Pulmonary artery endothelial cell (primary cell): Measurements from ENCODE around the gene EFNA5. TPM values are rescaled to one million over a fixed set of nuclear protein-coding genes. Genes with fewer than 3 reads are reported as not detected.
"Not testable (repeated sequence)": the region's sequence is repeated elsewhere in the genome, so short reads cannot be mapped to it uniquely, and the experiment has no call there.

Experiments
- DNase-seq: peaks from one replicate; pipeline ENCODE4 v3.0.0-alpha.2; 2011; ENCODE audit warnings: low read depth, low spot score
- total RNA-seq: library from RNA; depleted of rRNA; stranded (reverse); fragments of >200 nt; gene quantifications from 2 replicates; pipeline ENCODE4 v1.2.3, GENCODE V29; 2014

EFNA5 gene
- total RNA-seq, 1 donor from 2014 or later: 15.0 TPM

DNA sequence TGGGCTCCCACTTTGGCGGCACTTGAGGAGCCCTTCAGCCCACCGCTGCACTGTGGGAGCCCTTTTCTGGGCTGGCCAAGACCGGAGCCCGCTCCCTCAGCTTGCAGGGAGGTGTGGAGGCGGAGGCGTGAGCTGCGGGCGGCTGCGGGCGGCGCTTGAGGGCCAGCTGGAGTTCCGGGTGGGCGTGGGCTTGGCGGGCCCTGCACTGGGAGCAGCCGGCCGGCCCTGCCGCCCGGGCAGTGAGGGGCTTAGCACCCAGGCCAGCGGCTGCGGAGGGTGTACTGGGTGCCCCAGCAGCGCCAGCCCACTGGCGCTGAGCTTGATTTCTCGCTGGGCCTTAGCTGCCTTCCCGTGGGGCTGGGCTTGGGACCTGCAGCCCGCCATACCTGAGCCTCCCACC is 176.6 kb downstream of the EFNA5 start:
- DNase-seq: not testable (repeated sequence)

- DNase-seq: no peak
These were observed 183.6 kb downstream of the EFNA5 start for GRCh38 chr5:107487056-107487542.

- no peak for DNase-seq
These were observed 184.2 kb downstream of the EFNA5 start for GRCh38 chr5:107486489-107486888.

GRCh38 chr5:107485184-107485583 is 185.6 kb downstream of the EFNA5 start:
- DNase-seq: no peak

- DNase-seq: no peak
These were observed 186.5 kb downstream of the EFNA5 start for GRCh38 chr5:107484281-107484680.

- DNase-seq: no peak
These were observed 187.3 kb downstream of the EFNA5 start for GRCh38 chr5:107483231-107484024.

GRCh38 chr5:107478068-107478641 is 192.6 kb downstream of the EFNA5 start:
- DNase-seq: no peak

- no peak for DNase-seq
These were observed 193.2 kb downstream of the EFNA5 start for GRCh38 chr5:107477492-107477891.

DNA sequence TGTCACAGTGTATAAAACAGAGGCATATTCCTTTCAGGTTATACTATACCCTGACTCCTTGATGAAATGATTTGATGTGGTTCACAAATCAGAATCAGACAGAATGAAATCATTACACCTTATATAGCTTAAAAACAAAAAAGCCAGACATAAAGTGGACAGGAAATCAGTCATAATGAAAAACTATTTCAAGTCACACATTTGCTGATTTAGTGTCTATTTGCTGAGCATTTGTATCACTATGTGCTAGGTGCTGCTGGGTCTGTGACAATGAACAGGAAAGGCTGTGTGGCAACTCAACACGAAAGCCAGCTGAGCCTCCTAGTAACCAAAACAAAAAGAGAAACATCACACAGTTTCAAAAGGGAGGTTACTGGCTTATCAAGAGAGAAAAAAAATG is 194.0 kb downstream of the EFNA5 start:
- peak; percentile 88 for DNase-seq

GRCh38 chr5:107474716-107475489 is 195.8 kb downstream of the EFNA5 start:
- DNase-seq: no peak

GRCh38 chr5:107474361-107474715 is 196.4 kb downstream of the EFNA5 start:
- DNase-seq: no peak

GRCh38 chr5:107472620-107473064 is 198.1 kb downstream of the EFNA5 start:
- DNase-seq: no peak

- no peak for DNase-seq
These were observed 200.5 kb downstream of the EFNA5 start for GRCh38 chr5:107470295-107470582.

GRCh38 chr5:107469485-107470294 is 201.0 kb downstream of the EFNA5 start:
- DNase-seq: peak; percentile 93

DNA sequence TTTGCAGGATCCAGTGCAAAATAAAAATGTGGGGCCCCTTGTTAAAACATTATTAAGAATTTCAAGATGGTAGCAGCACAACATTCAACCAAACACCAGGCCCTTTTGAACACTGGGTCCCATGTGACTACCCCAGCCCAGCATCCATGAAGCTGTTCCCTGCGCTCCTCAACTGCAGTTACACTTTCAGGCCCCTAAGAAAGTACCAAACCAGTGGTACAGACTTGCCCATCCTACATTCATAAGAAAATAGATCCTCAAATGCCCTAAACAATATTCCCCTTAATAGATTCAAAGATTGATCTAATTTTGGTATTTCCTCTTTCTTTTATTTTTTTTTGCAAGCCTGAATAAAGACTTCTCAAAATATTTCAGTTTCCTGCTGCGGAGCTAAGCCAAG is 201.7 kb downstream of the EFNA5 start:
- DNase-seq: no peak

DNA sequence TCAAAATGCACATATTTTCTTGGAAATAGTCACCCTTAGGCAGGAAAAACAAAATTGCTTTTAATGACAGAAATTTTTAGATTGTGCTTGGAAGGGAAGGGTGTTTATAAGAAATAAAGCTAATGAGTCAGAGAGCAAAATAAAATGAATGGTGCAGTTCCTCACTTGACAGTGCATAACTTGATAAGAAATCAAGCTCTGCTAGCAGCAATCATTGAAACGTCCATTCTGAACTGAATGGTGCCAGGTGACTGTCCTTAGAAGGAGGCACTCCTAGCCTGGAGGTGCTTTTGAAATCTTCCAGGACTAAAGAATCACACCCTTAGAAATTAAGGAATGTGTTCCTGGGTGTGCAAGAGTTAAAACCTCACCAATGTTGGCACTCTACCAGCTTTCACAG is 202.5 kb downstream of the EFNA5 start:
- DNase-seq: no peak

DNA sequence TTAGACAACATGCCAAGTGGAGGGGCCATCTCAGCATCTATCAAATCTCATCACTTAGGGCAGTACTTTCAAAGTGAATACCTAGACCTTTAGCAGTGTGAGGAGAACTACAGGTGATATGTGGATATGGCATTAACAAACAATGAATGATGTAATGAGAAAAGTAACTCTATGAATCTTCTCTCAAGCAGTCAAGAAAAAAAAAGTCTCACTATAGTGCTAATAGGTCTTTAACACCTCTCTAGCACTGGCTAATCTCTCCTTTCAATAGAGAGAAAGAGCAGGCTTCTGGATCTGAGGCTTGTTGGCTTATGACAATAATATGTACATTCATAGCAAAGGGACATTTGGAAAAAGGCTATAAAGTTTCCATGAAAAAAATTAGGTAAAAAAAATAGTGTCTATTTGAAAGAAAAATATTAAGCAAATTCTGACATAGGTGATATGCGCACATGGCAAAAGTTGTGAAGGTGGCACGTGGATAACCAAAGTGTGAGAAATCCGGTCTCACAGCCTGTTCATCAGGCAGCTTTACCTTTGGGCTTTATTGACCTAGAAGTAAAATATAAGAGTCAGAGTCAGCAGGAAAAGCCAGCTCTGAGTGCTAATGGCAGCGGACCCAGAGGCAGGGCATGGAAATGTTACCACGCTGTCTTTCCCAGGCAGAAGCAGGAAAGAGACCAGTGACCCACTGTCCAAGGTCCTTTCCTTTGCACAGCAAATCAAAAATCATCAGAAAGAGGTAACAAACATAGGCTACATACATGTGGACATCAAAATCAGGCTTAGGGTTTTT is 203.4 kb downstream of the EFNA5 start:
- peak; percentile 62 for DNase-seq

DNA sequence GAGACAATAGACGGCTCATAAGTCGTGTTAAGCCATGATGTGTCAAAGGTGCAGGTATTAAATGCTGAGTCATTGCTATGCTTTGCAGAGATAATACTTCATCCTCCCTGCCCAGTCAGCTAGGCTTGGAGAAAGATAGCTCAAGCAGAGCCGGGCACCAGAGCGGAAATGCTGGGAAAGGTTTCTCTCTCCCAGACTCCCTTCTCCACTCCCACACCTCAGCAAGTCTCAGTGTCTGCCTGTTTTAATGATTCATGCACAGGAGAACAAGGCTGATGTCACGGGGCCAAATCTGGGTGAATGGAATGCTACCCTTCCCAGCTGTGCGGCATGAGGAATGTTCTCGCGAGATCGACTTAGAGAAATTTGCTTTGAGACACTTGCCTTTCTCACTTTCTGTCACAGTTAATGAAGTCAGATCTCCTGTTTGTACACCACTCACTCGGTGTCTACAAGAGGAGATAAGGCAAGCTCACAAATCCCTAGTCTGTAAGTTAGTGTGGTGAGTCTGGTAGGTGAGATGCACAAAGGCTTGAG is 204.4 kb downstream of the EFNA5 start:
- DNase-seq: no peak

DNA sequence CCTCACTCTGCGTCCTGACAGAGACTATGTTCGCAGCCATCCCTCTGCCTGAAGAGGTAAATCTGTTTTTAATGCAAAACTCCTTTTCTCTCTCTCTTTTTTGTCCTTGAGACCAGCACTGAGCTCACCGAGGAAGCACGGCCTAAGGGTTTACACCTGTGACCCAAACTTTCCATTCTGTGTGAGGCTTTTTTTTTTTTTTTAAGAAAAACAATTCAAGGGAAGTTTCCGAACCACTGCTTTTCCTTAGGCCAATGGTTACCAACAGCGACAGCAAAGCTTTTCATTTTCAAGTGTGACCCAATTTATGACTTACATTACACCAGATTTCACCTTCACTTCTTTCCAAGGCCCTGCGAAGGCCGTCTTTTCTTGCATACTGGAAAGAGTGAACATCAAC is 205.9 kb downstream of the EFNA5 start:
- DNase-seq: no peak

- DNase-seq: no peak
These were observed 206.3 kb downstream of the EFNA5 start for GRCh38 chr5:107464416-107464815.

DNA sequence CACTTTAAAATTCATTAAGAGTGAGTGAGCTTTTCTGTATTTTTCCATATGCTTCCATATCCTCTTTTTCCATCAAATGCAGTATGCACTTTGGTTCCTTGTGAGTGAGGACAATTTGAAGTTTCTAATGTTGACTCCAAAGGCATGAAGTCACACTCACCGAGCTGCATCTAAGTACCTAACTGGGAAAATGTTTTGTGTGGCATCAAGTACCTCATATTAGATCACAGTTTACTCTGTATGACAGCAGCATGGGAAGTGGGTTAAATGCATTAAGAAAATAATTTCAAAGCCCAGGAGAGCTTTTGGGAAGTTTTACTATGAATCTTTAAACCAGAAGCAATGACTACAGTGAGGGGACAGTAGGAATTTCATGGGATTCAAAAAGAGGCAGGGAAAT is 207.0 kb downstream of the EFNA5 start:
- no peak for DNase-seq
